Measurements from ENCODE around the gene GNAS-AS1. TPM values are rescaled to one million over a fixed set of nuclear protein-coding genes. Genes with fewer than 3 reads are reported as not detected.

The GNAS-AS1 gene
- total RNA-seq, 4 donors from 2014 or later, result 0.19 TPM; not detected in 3

DNA sequence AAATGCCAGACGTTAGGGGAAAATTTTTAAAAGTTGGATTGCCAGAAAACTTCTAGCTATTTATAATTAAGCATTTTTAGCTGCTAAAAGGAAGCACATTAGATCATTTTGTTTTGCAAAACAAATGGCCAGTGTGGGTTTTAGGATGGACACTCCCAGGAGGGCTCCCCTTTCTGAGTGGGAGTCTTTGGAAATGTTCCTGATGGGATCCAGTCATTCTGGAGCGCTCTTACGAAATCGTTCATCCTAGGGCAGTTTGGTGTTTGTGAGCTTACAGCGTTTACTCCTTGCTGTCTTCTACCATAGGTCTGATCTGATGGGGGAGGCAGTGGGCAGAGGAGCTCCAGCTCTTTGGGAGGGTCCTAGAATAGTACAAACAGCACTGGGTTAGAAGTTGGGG is 16.5 kb upstream of the GNAS-AS1 start:
- no peak for TF ChIP-seq EP300 (IDR thresholded peaks at IDR 0.05)
- TF ChIP-seq POLR2AphosphoS5 (IDR thresholded peaks at IDR 0.05), result peak; percentile 4
- ATAC-seq, result peak; percentile 68
- Histone ChIP-seq H3K36me3 (no peaks in the 10 kb centered on the region), H3K4me3 (no peak overlapping the region), H3K27ac (no peak overlapping the region), H3K4me1 (peaks cover 0 to 6% (median 0%) of the 10 kb centered on the region in 3 donors), H3K27me3 (peaks cover 11% of the 10 kb centered on the region), H3K9me3 (no peaks in the 10 kb centered on the region)
- 52 to 57% methylated on average over 2 to 4 of the region's 5 CpGs for WGBS, 2 donors (ENCODE audit: low coverage in 1 of 2)

DNA sequence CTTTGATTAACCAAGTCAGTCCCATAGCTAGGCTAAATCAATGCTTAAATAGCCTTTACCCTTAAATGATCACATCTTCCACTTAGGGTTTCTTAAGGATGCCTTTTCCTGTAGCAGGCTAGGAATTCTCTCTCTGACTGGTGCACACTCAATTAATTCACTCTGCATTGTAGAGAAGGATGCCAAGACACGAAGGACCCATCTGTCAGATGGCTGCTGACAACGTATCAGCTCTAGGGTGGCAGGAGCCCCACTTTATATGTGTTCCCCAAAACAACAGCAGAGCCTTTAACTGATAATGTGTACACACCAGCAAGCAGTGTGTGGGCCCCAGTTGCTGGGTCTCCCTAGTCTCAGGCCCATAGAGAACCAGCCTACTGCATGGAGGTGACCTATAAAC is 15.1 kb upstream of the GNAS-AS1 start:
- Histone ChIP-seq H3K9me3 (no peaks in the 10 kb centered on the region), H3K36me3 (no peaks in the 10 kb centered on the region), H3K27me3 (peaks cover 25% of the 10 kb centered on the region), H3K4me1 (peaks cover 0 to 6% (median 0%) of the 10 kb centered on the region in 3 donors), H3K27ac (no peak overlapping the region), H3K4me3 (no peak overlapping the region)
- no peak for ATAC-seq
- 93 to 100% methylated on average over 2 of the region's 2 CpGs for WGBS, 2 donors (ENCODE audit: low coverage in 1 of 2)
- TF ChIP-seq POLR2A (IDR thresholded peaks at IDR 0.05) (no peak), POLR2AphosphoS5 (IDR thresholded peaks at IDR 0.05) (no peak)

DNA sequence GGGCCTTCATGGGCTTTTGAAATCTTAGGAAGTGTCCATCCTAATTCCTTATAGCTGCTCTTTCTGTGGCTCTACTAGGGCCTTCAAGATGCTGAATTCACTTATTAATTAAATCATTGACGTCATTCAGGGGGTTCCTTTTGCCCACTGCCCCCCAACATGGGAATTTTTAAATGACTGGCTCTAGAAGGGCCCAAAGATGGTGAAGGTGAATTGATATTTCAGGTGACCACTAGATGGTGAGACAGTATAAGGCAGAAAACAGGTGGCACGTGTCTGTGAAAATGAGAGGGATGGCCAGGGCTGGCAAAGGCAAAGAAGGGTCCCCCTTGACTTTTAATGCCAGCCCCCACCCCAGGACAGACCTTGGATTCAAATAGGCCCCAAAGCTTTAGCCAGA is 13.6 kb upstream of the GNAS-AS1 start:
- 33 to 41% methylated on average over 1 to 2 of the region's 2 CpGs for WGBS, 2 donors (ENCODE audit: low coverage in 1 of 2)
- Histone ChIP-seq H3K4me1 (no peaks in the 10 kb centered on the region), H3K27me3 (peaks cover 36% of the 10 kb centered on the region), H3K27ac (no peak overlapping the region), H3K4me3 (no peak overlapping the region), H3K36me3 (no peaks in the 10 kb centered on the region), H3K9me3 (no peaks in the 10 kb centered on the region)
- ATAC-seq, result no peak
- no peak for TF ChIP-seq POLR2AphosphoS5 (IDR thresholded peaks at IDR 0.05)
- TF ChIP-seq EP300 (IDR thresholded peaks at IDR 0.05), result no peak
- TF ChIP-seq, protein P1, sequence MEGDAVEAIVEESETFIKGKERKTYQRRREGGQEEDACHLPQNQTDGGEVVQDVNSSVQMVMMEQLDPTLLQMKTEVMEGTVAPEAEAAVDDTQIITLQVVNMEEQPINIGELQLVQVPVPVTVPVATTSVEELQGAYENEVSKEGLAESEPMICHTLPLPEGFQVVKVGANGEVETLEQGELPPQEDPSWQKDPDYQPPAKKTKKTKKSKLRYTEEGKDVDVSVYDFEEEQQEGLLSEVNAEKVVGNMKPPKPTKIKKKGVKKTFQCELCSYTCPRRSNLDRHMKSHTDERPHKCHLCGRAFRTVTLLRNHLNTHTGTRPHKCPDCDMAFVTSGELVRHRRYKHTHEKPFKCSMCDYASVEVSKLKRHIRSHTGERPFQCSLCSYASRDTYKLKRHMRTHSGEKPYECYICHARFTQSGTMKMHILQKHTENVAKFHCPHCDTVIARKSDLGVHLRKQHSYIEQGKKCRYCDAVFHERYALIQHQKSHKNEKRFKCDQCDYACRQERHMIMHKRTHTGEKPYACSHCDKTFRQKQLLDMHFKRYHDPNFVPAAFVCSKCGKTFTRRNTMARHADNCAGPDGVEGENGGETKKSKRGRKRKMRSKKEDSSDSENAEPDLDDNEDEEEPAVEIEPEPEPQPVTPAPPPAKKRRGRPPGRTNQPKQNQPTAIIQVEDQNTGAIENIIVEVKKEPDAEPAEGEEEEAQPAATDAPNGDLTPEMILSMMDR (IDR thresholded peaks at IDR 0.05), result peak in 1 of 4 experiments; percentile 17

DNA sequence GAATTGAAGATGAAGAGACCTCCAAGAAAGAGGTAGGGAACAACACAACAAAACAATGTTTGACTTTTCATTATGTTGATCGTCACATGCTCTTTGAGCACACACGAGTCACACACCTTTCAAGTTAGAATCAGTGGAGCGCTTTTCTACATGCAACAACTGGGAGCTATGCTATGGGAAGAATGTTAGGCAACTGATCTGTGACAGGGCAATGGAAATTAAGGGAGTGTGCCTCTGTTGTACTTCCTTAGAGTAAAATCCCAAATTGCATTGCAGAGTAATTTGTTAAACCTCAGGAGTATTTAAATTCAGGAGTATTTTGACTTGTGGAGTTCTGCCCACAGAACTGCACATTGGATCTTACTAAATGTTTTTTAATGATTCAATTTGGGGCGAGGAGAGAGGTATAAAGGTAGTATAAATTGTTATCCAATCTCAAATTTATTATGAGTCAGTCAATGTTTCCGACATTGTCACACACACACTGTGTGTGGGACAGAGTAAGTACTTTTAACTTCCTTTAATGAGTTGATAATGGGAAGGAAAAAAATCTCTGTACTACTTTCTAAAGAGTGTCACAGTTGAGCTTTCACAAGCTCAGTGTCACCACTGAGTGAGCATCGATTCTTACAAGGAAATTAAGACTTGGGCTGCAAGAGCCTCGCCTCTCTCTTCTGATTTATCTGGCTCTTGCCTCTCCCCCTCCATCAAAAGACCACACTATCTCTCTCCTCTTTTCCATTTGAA is 12.5 kb upstream of the GNAS-AS1 start:
- ATAC-seq, result no peak

DNA sequence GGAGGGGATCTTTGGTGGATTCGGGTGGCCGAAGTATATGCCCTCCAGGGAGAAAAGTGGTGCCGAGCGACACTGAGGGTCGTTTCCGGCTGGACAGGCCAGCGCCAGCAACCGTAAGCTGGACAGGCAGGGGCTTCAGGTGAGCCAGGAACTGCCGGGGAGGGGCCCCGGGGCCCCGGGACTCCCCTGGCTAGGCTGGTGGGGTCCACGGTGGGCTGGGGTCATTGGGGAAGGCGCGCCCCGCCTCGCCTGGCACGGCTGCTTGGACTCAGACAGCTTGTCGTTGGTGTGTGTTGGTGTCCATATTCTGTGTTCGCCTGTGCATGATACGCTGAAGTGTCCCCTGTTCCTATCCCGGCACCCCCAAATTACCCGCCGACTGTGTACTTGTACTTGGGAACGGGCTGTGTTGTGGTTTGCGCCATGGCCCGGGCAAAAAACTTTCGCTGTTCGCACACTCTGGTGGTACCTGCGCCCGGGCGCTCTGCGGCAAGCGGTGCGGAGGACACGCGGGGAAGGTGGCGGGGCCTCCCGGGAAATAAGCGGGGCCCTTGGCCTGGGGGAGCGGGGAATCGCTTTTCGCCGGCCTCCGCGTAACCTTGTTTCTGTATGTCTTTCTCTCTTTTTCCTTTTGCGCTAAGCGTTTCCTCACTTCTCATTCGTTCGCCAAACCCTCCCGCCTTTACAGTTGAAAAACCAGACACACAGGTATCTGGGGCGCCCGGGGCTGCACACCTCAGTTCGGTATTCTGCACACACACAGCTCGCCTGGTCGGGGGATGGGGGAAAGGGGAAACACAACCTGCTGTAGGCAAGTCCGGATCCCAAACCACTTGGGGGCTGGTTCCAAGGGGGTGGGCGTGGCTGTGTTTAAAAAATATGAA is 5.0 kb upstream of the GNAS-AS1 start:
- peaks cover 0 to 44% (median 10%) of the 10 kb centered on the region in 3 donors for H3K4me1 ChIP-seq
- peak overlapping the region in 1 of 2 donors; percentile 41 for H3K4me3 ChIP-seq
- H3K27me3 ChIP-seq, result peaks cover 94% of the 10 kb centered on the region
- H3K27ac ChIP-seq, result no peak overlapping the region
- whole genome bisulfite sequencing, 2 donors (ENCODE audit: low coverage in 1 of 2), result 41 to 64% methylated on average over 14 to 27 of the region's 57 CpGs
- TF ChIP-seq, protein P1 (IDR thresholded peaks at IDR 0.05), result no peak
- TF ChIP-seq POLR2AphosphoS5 (IDR thresholded peaks at IDR 0.05) (no peak), EP300 (IDR thresholded peaks at IDR 0.05) (no peak), POLR2A (IDR thresholded peaks at IDR 0.05) (no peak)
- no peak for ATAC-seq
- H3K36me3 ChIP-seq, result no peaks in the 10 kb centered on the region
- no peaks in the 10 kb centered on the region for H3K9me3 ChIP-seq

More for the DNA sequence above, 12.5 kb upstream of the GNAS-AS1 start:
- Histone ChIP-seq H3K4me1 (no peaks in the 10 kb centered on the region), H3K27me3 (peaks cover 46% of the 10 kb centered on the region), H3K9me3 (no peaks in the 10 kb centered on the region), H3K27ac (no peak overlapping the region), H3K36me3 (no peaks in the 10 kb centered on the region), H3K4me3 (no peak overlapping the region)
- WGBS, 2 donors (ENCODE audit: low coverage in 1 of 2), result 78 to 83% methylated on average over 7 of the region's 7 CpGs
- TF ChIP-seq, protein P1 (IDR thresholded peaks at IDR 0.05), result no peak
- TF ChIP-seq EP300 (IDR thresholded peaks at IDR 0.05), result no peak
- TF ChIP-seq POLR2AphosphoS5 (IDR thresholded peaks at IDR 0.05), result no peak
- TF ChIP-seq POLR2A (IDR thresholded peaks at IDR 0.05), result no peak
